ENCODE results near the gene ZIC4.

The ZIC4 gene

GRCh38 chr3:147387885-147388699 is 18.3 kb downstream of the ZIC4 start:
- no peak for DNase-seq
- TF ChIP-seq GATA1 (IDR thresholded peaks at IDR 0.05; ENCODE audit: low read depth, low read length) (no peak), POLR2A (IDR thresholded peaks at IDR 0.05; ENCODE audit: low read length) (no peak)

- DNase-seq, result no peak
- TF ChIP-seq POLR2A (IDR thresholded peaks at IDR 0.05; ENCODE audit: low read length) (no peak), GATA1 (IDR thresholded peaks at IDR 0.05; ENCODE audit: low read depth, low read length) (no peak)
Measured at GRCh38 chr3:147387291-147387884, 19.0 kb downstream of the ZIC4 start.

GRCh38 chr3:147385059-147386012 is 21.0 kb downstream of the ZIC4 start:
- no peak for TF ChIP-seq POLR2A (IDR thresholded peaks at IDR 0.05; ENCODE audit: low read length)
- TF ChIP-seq GATA1 (IDR thresholded peaks at IDR 0.05; ENCODE audit: low read depth, low read length), result no peak
- no peak for DNase-seq

GRCh38 chr3:147384210-147385058 is 21.9 kb downstream of the ZIC4 start:
- TF ChIP-seq GATA1 (IDR thresholded peaks at IDR 0.05; ENCODE audit: low read depth, low read length) (no peak), POLR2A (IDR thresholded peaks at IDR 0.05; ENCODE audit: low read length) (no peak)
- peak; percentile 5 to 35 for DNase-seq

GRCh38 chr3:147383617-147384016 is 22.7 kb downstream of the ZIC4 start:
- DNase-seq, result peak in 1 of 2 experiments; percentile 6
- TF ChIP-seq GATA1 (IDR thresholded peaks at IDR 0.05; ENCODE audit: low read depth, low read length) (no peak), POLR2A (IDR thresholded peaks at IDR 0.05; ENCODE audit: low read length) (no peak)

GRCh38 chr3:147381596-147381995 is 24.7 kb downstream of the ZIC4 start:
- TF ChIP-seq POLR2A (IDR thresholded peaks at IDR 0.05; ENCODE audit: low read length) (no peak), GATA1 (IDR thresholded peaks at IDR 0.05; ENCODE audit: low read depth, low read length) (no peak)
- DNase-seq, result no peak

- TF ChIP-seq POLR2A (IDR thresholded peaks at IDR 0.05; ENCODE audit: low read length), result no peak
- no peak for TF ChIP-seq GATA1 (IDR thresholded peaks at IDR 0.05; ENCODE audit: low read depth, low read length)
- DNase-seq, result no peak
Measured at GRCh38 chr3:147380977-147381376, 25.4 kb downstream of the ZIC4 start.

- no peak for DNase-seq
- TF ChIP-seq POLR2A (IDR thresholded peaks at IDR 0.05; ENCODE audit: low read length) (no peak), GATA1 (IDR thresholded peaks at IDR 0.05; ENCODE audit: low read depth, low read length) (no peak)
Measured at GRCh38 chr3:147380387-147380951, 25.9 kb downstream of the ZIC4 start.

GRCh38 chr3:147379651-147380050 is 26.7 kb downstream of the ZIC4 start:
- no peak for DNase-seq
- TF ChIP-seq GATA1 (IDR thresholded peaks at IDR 0.05; ENCODE audit: low read depth, low read length) (no peak), POLR2A (IDR thresholded peaks at IDR 0.05; ENCODE audit: low read length) (no peak)

- no peak for DNase-seq
- TF ChIP-seq POLR2A (IDR thresholded peaks at IDR 0.05; ENCODE audit: low read length), result no peak
- TF ChIP-seq GATA1 (IDR thresholded peaks at IDR 0.05; ENCODE audit: low read depth, low read length), result no peak
Measured at GRCh38 chr3:147377412-147378367, 28.7 kb downstream of the ZIC4 start.

GRCh38 chr3:147373301-147373700 is 33.0 kb downstream of the ZIC4 start:
- TF ChIP-seq GATA1 (IDR thresholded peaks at IDR 0.05; ENCODE audit: low read depth, low read length) (no peak), POLR2A (IDR thresholded peaks at IDR 0.05; ENCODE audit: low read length) (no peak)
- DNase-seq, result no peak

- no peak for DNase-seq
- TF ChIP-seq POLR2A (IDR thresholded peaks at IDR 0.05; ENCODE audit: low read length) (no peak), GATA1 (IDR thresholded peaks at IDR 0.05; ENCODE audit: low read depth, low read length) (no peak)
Measured at GRCh38 chr3:147372525-147373027, 33.8 kb downstream of the ZIC4 start.
